HEK293 (cell line): Measurements from ENCODE around the gene MTF2.

Experiments used
- CTCF ChIA-PET: fragments of 350-600 bp; formaldehyde crosslinking; extraction: SDS; loops from one replicate; lab custom pipeline; 2021; ENCODE audit warnings: antibody characterized with exemption; lab: Yijun Ruan, JAX
- POLR2A ChIA-PET: fragments of 300-600 bp; formaldehyde crosslinking; extraction: SDS; loops from one replicate; lab custom pipeline; 2020; ENCODE audit warnings: antibody characterized with exemption, inconsistent platforms; lab: Yijun Ruan, JAX
- H3K27ac ChIP-seq: fragments of 200-500 bp; sonication (Bioruptor generic); 2 replicates; pipeline ENCODE4 v1.5.1; 2014; ENCODE audit warnings: low read depth, low read length, control low read depth, inconsistent platforms; ENCODE audit errors: extremely low read depth
- H3K36me3 ChIP-seq, 2 experiments: fragments of 200-500 bp in 1 of 2; sonication (Bioruptor generic) in 1 of 2; 1 replicate in 1 of 2; 2 replicates in 1 of 2; pipeline ENCODE4 v1.5.1; 2014 to 2017; ENCODE audit warnings: inconsistent platforms in 2 of 2, low read length in 2 of 2; ENCODE audit not compliant: control insufficient read depth in 2 of 2, insufficient read depth in 1 of 2
- H3K4me1 ChIP-seq: fragments of 200-500 bp; sonication (Bioruptor generic); 2 replicates; pipeline ENCODE4 v1.5.1; 2014; ENCODE audit warnings: mild to moderate bottlenecking, low read length, inconsistent platforms; ENCODE audit not compliant: control insufficient read depth, insufficient read depth
- H3K4me3 ChIP-seq: 2 replicates; pipeline ENCODE4 v1.5.1; 2011; ENCODE audit warnings: low read depth, mild to moderate bottlenecking, control low read depth, low read length, moderate library complexity
- H3K9me3 ChIP-seq: fragments of 200-500 bp; sonication (Bioruptor generic); 2 replicates; pipeline ENCODE4 v1.5.1; 2014; ENCODE audit warnings: low read depth, low read length, inconsistent platforms; ENCODE audit not compliant: control insufficient read depth, insufficient read depth
- FEZF1 ChIP-seq: fragments of 450-650 bp; formaldehyde crosslinking; IDR thresholded peaks from 2 replicates; pipeline ENCODE4 v1.5.1; 2016; ENCODE audit warnings: missing biosample characterization, missing genetic modification characterization
- GLIS1 ChIP-seq: fragments of 450-650 bp; formaldehyde crosslinking; IDR thresholded peaks from 2 replicates; pipeline ENCODE4 v1.5.1; 2016; ENCODE audit warnings: missing biosample characterization, missing genetic modification characterization
- HOXA7 ChIP-seq: sonication (generic); formaldehyde crosslinking; IDR thresholded peaks from 2 replicates; pipeline ENCODE4 v1.8.1; 2022; ENCODE audit warnings: missing genetic modification reagents, borderline replicate concordance
- MEIS1 ChIP-seq: sonication (generic); formaldehyde crosslinking; IDR thresholded peaks from 2 replicates; pipeline ENCODE4 v1.8.1; 2022; ENCODE audit warnings: missing genetic modification reagents, mild to moderate bottlenecking, borderline replicate concordance
- ZBTB20 ChIP-seq: fragments of 450-650 bp; formaldehyde crosslinking; IDR thresholded peaks from 2 replicates; pipeline ENCODE4 v1.5.1; 2016; ENCODE audit warnings: missing biosample characterization, missing genetic modification characterization
- ZNF335 ChIP-seq: fragments of 450-650 bp; formaldehyde crosslinking; conservative IDR thresholded peaks from 2 replicates; pipeline ENCODE4 v1.5.1; 2016; ENCODE audit warnings: missing biosample characterization, missing genetic modification characterization
- ZNF354C ChIP-seq: fragments of 450-650 bp; formaldehyde crosslinking; IDR thresholded peaks from 2 replicates; pipeline ENCODE4 v1.5.1; 2016; ENCODE audit warnings: missing biosample characterization, missing genetic modification characterization, low read depth, borderline replicate concordance
- ZNF626 ChIP-seq: fragments of 450-650 bp; sonication (Bioruptor Pico); formaldehyde crosslinking; IDR thresholded peaks from 2 replicates; pipeline ENCODE4 v1.5.1; 2018; ENCODE audit warnings: missing biosample characterization, missing genetic modification characterization, inconsistent platforms
- ZNF639 ChIP-seq: fragments of 450-650 bp; formaldehyde crosslinking; IDR thresholded peaks from 2 replicates; pipeline ENCODE4 v1.5.1; 2016; ENCODE audit warnings: missing biosample characterization, missing genetic modification characterization
- ZNF660 ChIP-seq: fragments of 450-650 bp; IDR thresholded peaks from 2 replicates; pipeline ENCODE4 v1.5.1; 2018; ENCODE audit warnings: missing biosample characterization, mild to moderate bottlenecking, missing genetic modification characterization
- ZNF76 ChIP-seq: fragments of 450-650 bp; formaldehyde crosslinking; IDR thresholded peaks from 2 replicates; pipeline ENCODE4; 2016; ENCODE audit warnings: low read depth, missing biosample characterization, missing genetic modification characterization, borderline replicate concordance
- ZNF785 ChIP-seq: fragments of 450-650 bp; formaldehyde crosslinking; IDR thresholded peaks from 2 replicates; pipeline ENCODE4 v1.5.1; 2016; ENCODE audit warnings: missing biosample characterization, missing genetic modification characterization
- TF ChIP-seq, protein P1 (sequence below): fragments of 450-650 bp; formaldehyde crosslinking; IDR thresholded peaks from 2 replicates; pipeline ENCODE4 v1.5.1; 2016; ENCODE audit warnings: missing biosample characterization, missing genetic modification characterization
- TF ChIP-seq, protein P2 (sequence below): fragments of 450-650 bp; formaldehyde crosslinking; IDR thresholded peaks from 2 replicates; pipeline ENCODE4 v1.5.1; 2017; ENCODE audit warnings: missing biosample characterization, missing genetic modification characterization

Gene MTF2

DNA sequence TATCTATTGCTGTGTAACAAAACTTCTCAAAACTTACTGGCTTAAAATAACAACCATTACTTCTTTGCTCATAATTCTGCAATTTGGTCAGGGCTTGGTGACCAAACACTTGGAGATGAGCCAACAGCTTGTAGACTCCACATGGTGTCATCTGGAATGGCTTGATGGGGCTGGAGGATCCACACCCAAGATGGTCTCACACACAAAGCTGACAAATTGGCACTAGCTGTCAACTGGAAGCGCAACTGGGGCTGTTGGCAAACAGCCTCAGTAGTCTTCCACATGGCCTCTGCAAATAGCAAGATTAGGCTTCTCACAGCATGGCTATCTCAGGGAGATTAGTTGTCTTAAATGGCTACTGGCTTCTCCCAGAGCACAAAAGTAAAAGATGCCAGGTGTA, 27.1 kb upstream of the MTF2 start:
- H3K4me1 ChIP-seq: no peaks in the 10 kb centered on the region
- ChIA-PET CTCF (no interaction called here), POLR2A (no interaction called here)
- no peaks in the 10 kb centered on the region for H3K36me3 ChIP-seq
- TF ChIP-seq ZNF639 (tag by site-specific recombination) (no peak), ZNF335 (tag by site-specific recombination) (no peak), GLIS1 (tag by site-specific recombination) (no peak), FEZF1 (tag by site-specific recombination) (no peak), ZNF660 (tag by site-specific recombination) (no peak), ZNF76 (no peak), ZNF354C (no peak), ZNF626 (tag by site-specific recombination) (no peak), ZBTB20 (tag by site-specific recombination) (no peak)
- TF ChIP-seq, all 188 proteins: peak for 0
- Histone ChIP-seq H3K9me3 (no peaks in the 10 kb centered on the region), H3K4me3 (no peak overlapping the region), H3K27ac (no peak overlapping the region)

- ChIA-PET CTCF (interaction anchor here (0.7 to 2.2 kb wide), 3 partner anchors 11 to 62 kb away, joined by 5 to 11 read pairs (median 6); no protein-coding TSS in a partner anchor), POLR2A (no interaction called here)
- TF ChIP-seq ZNF660 (tag by site-specific recombination): no peak
- TF ChIP-seq, protein P1, sequence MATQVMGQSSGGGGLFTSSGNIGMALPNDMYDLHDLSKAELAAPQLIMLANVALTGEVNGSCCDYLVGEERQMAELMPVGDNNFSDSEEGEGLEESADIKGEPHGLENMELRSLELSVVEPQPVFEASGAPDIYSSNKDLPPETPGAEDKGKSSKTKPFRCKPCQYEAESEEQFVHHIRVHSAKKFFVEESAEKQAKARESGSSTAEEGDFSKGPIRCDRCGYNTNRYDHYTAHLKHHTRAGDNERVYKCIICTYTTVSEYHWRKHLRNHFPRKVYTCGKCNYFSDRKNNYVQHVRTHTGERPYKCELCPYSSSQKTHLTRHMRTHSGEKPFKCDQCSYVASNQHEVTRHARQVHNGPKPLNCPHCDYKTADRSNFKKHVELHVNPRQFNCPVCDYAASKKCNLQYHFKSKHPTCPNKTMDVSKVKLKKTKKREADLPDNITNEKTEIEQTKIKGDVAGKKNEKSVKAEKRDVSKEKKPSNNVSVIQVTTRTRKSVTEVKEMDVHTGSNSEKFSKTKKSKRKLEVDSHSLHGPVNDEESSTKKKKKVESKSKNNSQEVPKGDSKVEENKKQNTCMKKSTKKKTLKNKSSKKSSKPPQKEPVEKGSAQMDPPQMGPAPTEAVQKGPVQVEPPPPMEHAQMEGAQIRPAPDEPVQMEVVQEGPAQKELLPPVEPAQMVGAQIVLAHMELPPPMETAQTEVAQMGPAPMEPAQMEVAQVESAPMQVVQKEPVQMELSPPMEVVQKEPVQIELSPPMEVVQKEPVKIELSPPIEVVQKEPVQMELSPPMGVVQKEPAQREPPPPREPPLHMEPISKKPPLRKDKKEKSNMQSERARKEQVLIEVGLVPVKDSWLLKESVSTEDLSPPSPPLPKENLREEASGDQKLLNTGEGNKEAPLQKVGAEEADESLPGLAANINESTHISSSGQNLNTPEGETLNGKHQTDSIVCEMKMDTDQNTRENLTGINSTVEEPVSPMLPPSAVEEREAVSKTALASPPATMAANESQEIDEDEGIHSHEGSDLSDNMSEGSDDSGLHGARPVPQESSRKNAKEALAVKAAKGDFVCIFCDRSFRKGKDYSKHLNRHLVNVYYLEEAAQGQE (tag by site-specific recombination): peak; percentile 94
- Histone ChIP-seq H3K4me3 (no peak overlapping the region), H3K36me3 (no peaks in the 10 kb centered on the region), H3K4me1 (no peaks in the 10 kb centered on the region), H3K9me3 (no peaks in the 10 kb centered on the region), H3K27ac (no peak overlapping the region)
Measured at GRCh38 chr1:93056214-93056613, 22.9 kb upstream of the MTF2 start.

DNA sequence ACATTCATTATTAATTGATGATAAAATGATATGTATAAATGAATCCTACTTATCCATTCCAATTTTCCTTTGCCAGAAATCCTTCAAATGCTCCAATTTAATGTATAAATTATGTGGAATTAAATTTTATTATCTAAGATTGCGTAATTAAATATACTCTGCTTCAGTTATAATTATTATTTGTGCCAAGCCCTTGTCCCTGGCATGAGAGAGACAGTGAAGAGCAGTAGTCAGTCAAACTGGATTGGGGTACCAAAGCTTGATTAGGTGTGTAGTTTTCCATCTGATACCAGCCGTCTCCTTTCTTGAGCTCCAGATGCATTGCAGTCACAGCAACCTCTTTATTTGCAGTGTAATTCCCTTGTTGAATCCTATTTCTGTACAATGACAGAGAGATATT, 22.4 kb upstream of the MTF2 start:
- Histone ChIP-seq H3K27ac (no peak overlapping the region), H3K36me3 (no peaks in the 10 kb centered on the region), H3K4me1 (no peaks in the 10 kb centered on the region), H3K9me3 (no peaks in the 10 kb centered on the region), H3K4me3 (no peak overlapping the region)
- ChIA-PET CTCF (interaction anchor here (0.7 to 2.2 kb wide), 4 partner anchors 10 to 63 kb away, joined by 3 to 11 read pairs (median 6); no protein-coding TSS in a partner anchor), POLR2A (no interaction called here)
- TF ChIP-seq, protein P2, sequence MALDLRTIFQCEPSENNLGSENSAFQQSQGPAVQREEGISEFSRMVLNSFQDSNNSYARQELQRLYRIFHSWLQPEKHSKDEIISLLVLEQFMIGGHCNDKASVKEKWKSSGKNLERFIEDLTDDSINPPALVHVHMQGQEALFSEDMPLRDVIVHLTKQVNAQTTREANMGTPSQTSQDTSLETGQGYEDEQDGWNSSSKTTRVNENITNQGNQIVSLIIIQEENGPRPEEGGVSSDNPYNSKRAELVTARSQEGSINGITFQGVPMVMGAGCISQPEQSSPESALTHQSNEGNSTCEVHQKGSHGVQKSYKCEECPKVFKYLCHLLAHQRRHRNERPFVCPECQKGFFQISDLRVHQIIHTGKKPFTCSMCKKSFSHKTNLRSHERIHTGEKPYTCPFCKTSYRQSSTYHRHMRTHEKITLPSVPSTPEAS (tag by site-specific recombination): no peak
- TF ChIP-seq ZNF785 (tag by site-specific recombination) (no peak), HOXA7 (CRISPR knock-in tag) (no peak), MEIS1 (no peak)
